GM18505 (cell line): ENCODE data around the gene TMEM127.

ENCODE experiments used
- ATAC-seq: cut with Tn5 transposase; IDR thresholded peaks from one replicate; pipeline ENCODE4 v1.9.1; 2021; ENCODE audit not compliant: unreplicated experiment
- POLR2A ChIP-seq: IDR thresholded peaks from 4 replicates; pipeline ENCODE4 v1.6.1; 2011; ENCODE audit warnings: borderline replicate concordance; ENCODE audit not compliant: insufficient read depth, insufficient read length; ENCODE audit errors: extremely low read depth

The TMEM127 gene

DNA sequence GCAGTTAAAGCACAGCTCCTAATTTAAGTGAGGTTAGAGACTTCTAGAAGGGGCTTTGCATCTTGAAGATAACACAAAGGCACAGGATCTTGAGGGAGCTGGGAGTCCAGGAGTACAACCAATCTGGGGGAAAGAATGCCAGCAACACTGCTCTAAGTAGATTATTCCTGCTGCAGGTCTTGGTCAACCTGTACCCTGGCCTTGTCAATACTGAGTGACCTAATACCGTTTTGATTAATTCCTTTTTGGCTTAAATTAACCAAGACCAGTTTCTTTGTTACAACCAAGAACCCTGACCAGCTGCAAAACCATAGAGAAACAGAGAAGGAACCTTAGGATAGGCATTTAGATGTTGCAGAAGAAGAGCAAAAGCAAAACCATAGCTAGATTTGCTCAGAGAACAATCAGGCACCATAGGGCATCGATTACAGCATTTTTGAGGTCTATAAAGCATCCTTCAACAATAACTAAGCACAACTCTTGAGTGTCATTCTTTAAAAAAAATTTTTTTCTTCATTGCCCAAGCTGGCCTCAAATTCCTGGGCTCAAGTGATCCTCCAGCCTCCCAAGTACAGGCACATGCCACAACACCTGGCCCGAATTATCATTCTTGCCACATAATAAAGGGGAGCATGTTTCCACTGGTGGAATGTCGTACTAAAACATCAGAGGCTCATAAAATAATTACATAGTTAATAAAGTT is 63.5 kb downstream of the TMEM127 start:
- no peak for ATAC-seq

GRCh38 chr2:96201338-96201737 is 64.5 kb downstream of the TMEM127 start:
- no peak for ATAC-seq
- TF ChIP-seq POLR2A: no peak

More for the DNA sequence above, 63.5 kb downstream of the TMEM127 start:
- TF ChIP-seq POLR2A: no peak

DNA sequence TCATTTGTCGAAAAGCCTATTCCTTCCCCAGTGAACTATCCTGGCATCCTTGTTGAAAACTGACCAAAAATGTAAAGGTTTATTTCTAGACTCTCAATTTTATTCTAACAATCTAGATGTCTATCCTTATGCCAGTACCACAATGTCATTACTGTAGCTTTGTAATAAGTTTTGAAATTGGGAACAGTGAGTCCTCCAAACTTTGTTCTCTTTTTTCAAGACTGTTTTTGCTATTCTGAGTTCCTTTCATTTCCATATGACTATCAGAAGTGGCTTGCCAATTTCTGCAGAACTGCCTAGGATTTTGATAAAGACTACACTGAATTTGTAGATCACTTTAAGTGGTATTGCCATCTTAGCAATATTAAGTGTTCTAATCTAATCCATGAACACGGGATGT is 66.9 kb downstream of the TMEM127 start:
- no peak for TF ChIP-seq POLR2A
- no peak for ATAC-seq
